Activated naive CD8-positive, alpha-beta T cell treated with anti-CD3 and anti-CD28 coated beads, Interleukin-2, amount 50 U/mL, for 16 hours (primary cell): Measurements from ENCODE around the gene SCAPER.
"Not testable (repeated sequence)": the region's sequence is repeated elsewhere in the genome, so short reads cannot be mapped to it uniquely, and the experiment has no call there.

ENCODE experiments used
- DNase-seq: peaks from one replicate; pipeline ENCODE4 v3.0.0-alpha.2; 2020; ENCODE audit warnings: low read depth, low spot score

The SCAPER gene

DNA sequence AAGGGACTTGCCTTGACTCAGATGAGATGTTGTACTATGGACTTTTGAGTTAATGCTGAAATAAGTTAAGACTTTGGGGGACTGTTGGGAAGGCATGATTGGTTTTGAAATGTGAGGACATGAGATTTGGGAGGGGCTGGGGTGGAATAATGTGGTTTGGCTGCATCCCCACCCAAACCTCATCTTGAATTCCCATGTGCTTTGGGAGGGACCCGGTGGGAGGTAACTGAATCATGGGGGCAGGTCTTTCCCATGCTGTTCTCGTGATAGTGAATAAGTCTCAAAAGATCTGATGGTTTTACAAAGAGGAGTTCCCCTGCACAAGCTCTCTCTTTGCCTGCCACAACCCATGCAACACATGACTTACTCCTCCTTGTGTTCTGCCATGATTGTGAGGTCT is 474.4 kb downstream of the SCAPER start:
- DNase-seq: not testable (repeated sequence)

DNA sequence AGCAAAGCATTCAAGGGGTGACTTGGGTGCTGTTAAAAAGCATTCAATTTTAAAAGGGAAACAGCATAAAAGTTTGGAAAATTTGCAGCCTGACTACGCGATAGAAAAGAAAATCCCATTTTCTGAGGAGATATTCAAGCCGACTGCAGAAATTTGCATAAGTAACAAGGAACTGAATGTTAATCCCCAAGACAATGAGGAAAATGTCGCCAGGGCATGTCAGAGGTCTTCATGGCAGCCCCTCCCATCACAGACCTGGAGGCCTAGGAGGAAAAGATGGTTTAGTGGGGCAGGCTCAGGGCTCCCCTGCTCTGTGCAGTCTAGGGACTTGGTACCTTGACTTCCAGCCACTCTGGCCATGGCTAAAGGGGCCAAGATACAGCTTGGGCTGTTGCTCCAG is 475.5 kb downstream of the SCAPER start:
- no peak for DNase-seq

DNA sequence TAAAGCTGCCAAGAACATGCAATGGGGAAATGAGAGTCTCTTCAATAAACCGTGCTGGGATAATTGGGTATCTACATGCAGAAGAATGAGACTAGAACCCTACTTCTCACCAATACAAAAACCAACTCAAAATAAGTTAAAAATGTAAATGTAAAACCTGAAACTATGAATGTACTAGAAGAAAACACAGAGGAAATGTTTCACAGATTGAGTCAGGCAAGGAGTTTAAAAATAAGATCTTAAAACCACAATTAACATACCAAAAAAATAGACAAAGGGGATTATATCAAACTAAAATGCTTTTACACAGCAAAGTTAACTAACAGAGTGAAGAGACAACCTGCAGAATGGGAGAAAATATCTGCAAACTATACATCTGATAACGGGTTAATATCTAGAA is 478.2 kb downstream of the SCAPER start:
- DNase-seq: no peak

- DNase-seq: no peak
Measured at GRCh38 chr15:76418352-76419140, 486.6 kb downstream of the SCAPER start.

DNA sequence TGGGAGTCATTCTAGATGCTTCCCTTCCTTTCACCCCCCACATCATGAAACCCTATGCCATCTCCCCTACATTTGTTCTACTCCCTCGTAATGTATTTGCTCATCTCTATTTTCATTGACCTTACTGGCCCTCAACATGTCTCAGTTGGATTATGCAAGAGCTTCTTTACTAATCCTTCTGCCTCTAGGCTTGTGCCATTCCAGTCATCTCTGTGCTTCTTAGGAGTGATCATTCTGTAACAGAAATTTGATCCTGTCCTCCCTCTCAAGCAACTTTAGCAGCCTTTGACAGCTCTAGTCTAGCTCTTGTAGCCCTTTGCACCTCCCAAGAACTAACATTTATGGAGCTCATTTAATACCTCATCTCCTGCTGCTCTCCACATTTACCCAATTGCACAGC is 503.9 kb downstream of the SCAPER start:
- no peak for DNase-seq

GRCh38 chr15:76398317-76399104 is 506.6 kb downstream of the SCAPER start:
- no peak for DNase-seq

- DNase-seq: no peak
Measured at GRCh38 chr15:76393614-76394013, 511.5 kb downstream of the SCAPER start.

DNA sequence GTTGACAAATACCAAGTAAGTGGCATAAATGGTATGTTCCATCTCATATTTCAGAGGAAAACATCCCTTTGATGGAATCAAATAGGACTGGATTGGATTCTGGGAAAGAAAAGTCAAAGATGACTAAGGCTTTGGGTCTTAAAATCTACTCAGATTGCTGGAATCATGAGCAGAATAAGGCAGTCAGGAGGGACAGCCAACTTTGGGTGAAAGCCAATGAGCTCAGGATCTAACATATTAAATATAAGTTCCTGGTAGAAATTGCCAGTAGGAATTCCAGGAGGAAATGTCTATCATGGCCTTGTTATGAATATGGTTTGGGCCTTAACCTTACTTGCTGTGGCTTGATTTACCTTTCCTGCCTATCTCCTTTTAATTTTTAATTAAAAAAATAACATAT is 513.3 kb downstream of the SCAPER start:
- DNase-seq: no peak

- no peak for DNase-seq
Measured at GRCh38 chr15:76391309-76391708, 513.8 kb downstream of the SCAPER start.

- no peak for DNase-seq
Measured at GRCh38 chr15:76390571-76390970, 514.6 kb downstream of the SCAPER start.

DNA sequence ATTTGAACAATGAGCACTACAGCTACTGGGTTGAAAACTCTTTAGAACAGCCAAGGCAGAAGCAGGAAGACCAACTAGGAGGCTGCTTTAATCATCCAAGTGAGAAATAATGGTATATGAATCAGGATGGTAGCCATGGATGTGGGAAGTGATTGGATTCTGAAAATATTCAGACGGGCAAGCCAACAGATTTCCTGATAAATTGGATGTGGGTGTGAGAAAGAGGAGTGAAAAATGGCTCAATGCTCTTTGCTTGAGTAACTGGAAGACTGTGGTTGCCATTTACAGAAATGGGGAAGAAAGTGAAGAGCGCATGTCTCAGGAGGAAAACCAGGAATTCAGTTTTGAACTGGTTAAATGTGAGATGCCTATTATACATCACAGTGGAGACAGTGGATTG is 518.2 kb downstream of the SCAPER start:
- no peak for DNase-seq

GRCh38 chr15:76386178-76386577 is 519.0 kb downstream of the SCAPER start:
- DNase-seq: no peak

DNA sequence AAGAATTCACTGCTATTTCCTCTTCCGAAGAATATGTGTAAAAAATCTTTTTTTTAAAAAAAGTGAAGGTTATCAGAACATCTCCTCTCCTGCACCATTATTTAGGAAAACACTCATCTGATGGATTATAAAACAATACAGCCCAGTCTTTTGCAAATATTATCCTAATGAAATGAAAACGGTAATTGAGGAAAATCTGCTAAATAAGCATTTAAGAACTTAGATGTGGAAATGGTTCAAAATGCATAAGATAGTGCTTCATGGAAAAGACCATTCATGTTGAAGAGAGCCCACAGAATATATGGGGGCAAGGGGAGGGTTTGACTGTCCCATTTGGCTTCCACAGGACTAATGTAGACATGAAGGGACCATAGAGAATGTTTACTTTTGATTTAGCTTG is 520.7 kb downstream of the SCAPER start:
- DNase-seq: no peak

GRCh38 chr15:76382987-76383728 is 522.0 kb downstream of the SCAPER start:
- no peak for DNase-seq

DNA sequence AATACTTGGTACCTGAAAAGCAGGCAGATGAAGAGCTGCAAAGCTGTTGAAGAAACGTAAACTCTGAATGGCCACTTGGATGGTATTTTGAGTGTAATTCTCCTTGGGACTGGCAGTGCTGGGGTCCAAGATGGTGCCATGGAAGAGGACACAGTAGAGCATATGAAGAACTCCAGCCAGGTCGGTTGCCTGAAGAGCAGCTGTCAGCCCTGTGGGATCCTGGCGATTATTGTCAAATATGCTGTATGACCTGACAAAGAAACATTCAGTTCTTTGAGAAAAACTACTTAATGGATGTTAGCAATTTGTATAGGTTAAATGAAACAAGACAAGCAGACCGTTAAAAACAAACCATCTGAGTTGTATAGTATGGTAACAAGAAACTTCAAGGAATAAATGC is 523.8 kb downstream of the SCAPER start:
- DNase-seq: no peak

- DNase-seq: no peak
Measured at GRCh38 chr15:76380249-76380648, 524.9 kb downstream of the SCAPER start.

- DNase-seq: no peak
Measured at GRCh38 chr15:76378691-76379090, 526.4 kb downstream of the SCAPER start.

GRCh38 chr15:76377751-76378150 is 527.4 kb downstream of the SCAPER start:
- DNase-seq: no peak

GRCh38 chr15:76377217-76377616 is 527.9 kb downstream of the SCAPER start:
- DNase-seq: no peak

DNA sequence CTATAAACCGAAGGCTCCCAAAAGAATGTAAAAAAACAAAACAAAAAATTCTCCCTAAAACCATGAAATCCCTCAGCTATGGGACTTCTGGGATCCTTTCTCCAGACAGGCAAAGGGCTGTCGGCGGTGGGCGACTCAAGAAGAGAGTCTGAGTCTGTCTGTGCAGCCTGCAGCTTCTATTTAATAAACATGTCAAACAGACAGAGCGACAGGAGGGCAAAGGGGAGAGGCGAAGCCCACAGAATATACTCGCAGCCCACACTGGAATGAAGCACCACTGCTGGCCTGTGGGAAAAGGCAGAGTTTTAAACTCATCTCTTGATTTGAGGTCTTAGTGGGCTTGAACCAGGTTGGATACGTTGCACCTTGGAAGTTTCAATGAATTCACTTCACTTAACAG is 528.3 kb downstream of the SCAPER start:
- DNase-seq: no peak

DNA sequence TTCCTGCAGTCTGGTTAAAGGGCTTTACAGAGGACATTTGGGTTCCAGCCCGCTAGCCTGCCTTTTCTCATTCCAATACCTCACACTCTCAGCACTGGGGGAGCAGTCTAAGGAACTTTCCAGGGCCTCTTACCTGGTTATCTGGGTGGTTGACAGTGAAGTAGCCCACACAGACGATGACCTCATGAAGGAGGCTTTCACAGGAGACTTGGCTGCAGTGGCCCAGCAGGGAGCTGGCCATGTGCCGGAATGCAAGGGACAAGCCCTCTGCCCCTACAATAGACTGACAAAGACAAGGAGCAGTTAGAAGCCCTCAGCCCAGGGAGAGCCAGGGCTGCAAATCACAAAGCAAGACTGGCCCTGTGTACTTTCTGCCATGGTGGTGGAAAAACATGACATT is 529.1 kb downstream of the SCAPER start:
- no peak for DNase-seq

DNA sequence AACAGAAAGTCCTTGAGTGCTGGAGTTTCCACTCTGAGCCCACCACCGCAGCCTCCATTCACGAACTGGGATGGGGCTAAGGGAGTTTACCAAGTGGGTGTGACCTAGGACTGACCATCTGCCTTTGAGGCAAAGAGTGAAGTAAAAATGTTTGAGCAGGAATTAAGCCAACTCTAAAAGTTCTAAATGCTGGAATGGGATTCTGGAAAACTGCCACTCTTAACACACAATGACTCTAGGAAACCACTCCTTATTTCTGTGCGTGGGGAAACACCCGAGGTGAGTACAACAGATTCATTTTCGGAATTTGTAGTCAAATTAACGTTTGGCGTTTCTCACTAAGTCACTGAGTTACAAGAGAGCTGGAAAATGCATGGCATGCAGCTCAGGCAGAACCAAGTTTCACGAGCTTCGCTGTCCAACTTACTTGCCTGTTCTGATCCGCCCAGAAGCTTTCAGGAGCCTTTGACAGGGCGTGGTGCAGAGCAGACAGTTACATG is 537.0 kb downstream of the SCAPER start:
- DNase-seq: no peak
